Vagina (tissue), 2 donors: Measurements from ENCODE around the gene FAM83C.

Experiments
- CTCF ChIP-seq, 3 experiments: fragments of 450-650 bp in 2 of 3; fragments of 200-600 bp in 1 of 3; sonication (generic) in 1 of 3; IDR thresholded peaks; one replicate each; pipeline ENCODE4 v1.5.1; 2017 to 2019; ENCODE audit warnings: antibody characterized with exemption in 3 of 3, mild to moderate bottlenecking in 2 of 3, moderate library complexity in 2 of 3
- POLR2A ChIP-seq, 2 donors: fragments of 450-650 bp; IDR thresholded peaks; one replicate each; pipeline ENCODE4 v1.6.1; 2017; ENCODE audit warnings: antibody characterized with exemption in 2 of 2, mild to moderate bottlenecking in 2 of 2, moderate library complexity in 2 of 2
- POLR2AphosphoS5 ChIP-seq, 2 donors: sonication (generic); formaldehyde crosslinking; IDR thresholded peaks; one replicate each; pipeline ENCODE4 v1.9.0; 2017; ENCODE audit warnings: antibody characterized with exemption in 2 of 2, mild to moderate bottlenecking in 2 of 2, low read depth in 1 of 2; ENCODE audit not compliant: insufficient read depth in 1 of 2

DNA sequence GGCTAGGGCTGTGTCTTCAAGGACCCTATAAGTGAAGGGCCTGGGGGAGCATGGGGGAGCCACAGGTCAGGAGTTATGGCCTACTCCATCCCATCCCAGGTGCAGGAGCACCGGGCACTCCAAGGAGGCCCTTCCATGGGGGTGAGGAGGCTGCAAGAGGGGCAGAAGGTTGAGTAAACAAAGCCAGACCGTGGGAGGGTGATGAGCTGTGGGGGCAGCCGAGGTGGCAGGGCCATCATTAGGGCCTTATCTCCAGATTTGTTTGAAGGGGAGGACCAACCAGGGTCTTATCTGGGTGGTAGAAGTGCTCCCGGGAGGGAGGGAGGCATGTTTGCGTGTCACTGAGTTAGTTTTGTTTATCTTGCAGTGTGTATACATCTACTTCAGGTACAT is 2.1 kb upstream of the FAM83C start:
- TF ChIP-seq POLR2A (IDR thresholded peaks at IDR 0.05), result no peak
- TF ChIP-seq CTCF (IDR thresholded peaks at IDR 0.05), result no peak
- no peak for TF ChIP-seq POLR2AphosphoS5 (IDR thresholded peaks at IDR 0.05; ENCODE audit: insufficient read depth in 1 of 2, low read depth in 1 of 2)
